Caco-2 (cell line): ENCODE results near the gene CRISPLD2. TPM values are rescaled to one million over a fixed set of nuclear protein-coding genes. Genes with fewer than 3 reads are reported as not detected.

Experiments used
- BruUV-seq: library from RNA; stranded (reverse); fragments of 400-500 nt; replicated peaks from 2 replicates; lab custom pipeline; 2021; lab: Mats Ljungman, UMichigan
- CTCF ChIA-PET: fragments of 300-600 bp; sonication (Branson Sonifier 250); formaldehyde crosslinking; loops from one replicate; lab custom pipeline; 2022; ENCODE audit warnings: antibody characterized with exemption; lab: Charles Lee
- POLR2A ChIA-PET: fragments of 300-600 bp; sonication (Branson Sonifier 250); formaldehyde crosslinking; loops from one replicate; lab custom pipeline; 2022; ENCODE audit warnings: antibody characterized with exemption; lab: Charles Lee
- DNase-seq, 2 experiments: peaks; one replicate each; pipeline versions ENCODE4 v3.0.0 to v3.0.0-alpha.2; 2020 to 2022
- H3K27me3 ChIP-seq: replicated peaks from 2 replicates; pipeline ENCODE4 v1.6.0; 2011; ENCODE audit warnings: low read length; ENCODE audit not compliant: control insufficient read depth, insufficient read depth
- H3K36me3 ChIP-seq: 2 replicates; pipeline ENCODE4 v1.5.1; 2011; ENCODE audit warnings: low read length; ENCODE audit not compliant: control insufficient read depth, insufficient read depth
- H3K4me1 ChIP-seq: fragments of 250-450 bp; sonication (Bioruptor Pico); 2 replicates; pipeline ENCODE4 v1.5.1; 2020; ENCODE audit warnings: mild to moderate bottlenecking
- H3K4me3 ChIP-seq: 2 replicates; pipeline ENCODE4 v1.5.1; 2011; ENCODE audit warnings: low read depth, mild to moderate bottlenecking, control low read depth, low read length
- H3K9me3 ChIP-seq: fragments of 250-450 bp; sonication (Bioruptor Pico); 2 replicates; pipeline ENCODE4 v1.5.1; 2020; ENCODE audit warnings: mild to moderate bottlenecking, moderate library complexity
- H3K27ac Mint-ChIP-seq: one replicate; pipeline ENCODE4 v1.8.0; 2022; ENCODE audit warnings: mixed read lengths; ENCODE audit not compliant: unreplicated experiment
- H3K27me3 Mint-ChIP-seq: one replicate; pipeline ENCODE4 v1.8.0; 2022; ENCODE audit warnings: mixed read lengths; ENCODE audit not compliant: insufficient read depth, unreplicated experiment
- H3K36me3 Mint-ChIP-seq: one replicate; pipeline ENCODE4 v1.8.0; 2022; ENCODE audit warnings: mild to moderate bottlenecking, mixed read lengths; ENCODE audit not compliant: insufficient read depth, unreplicated experiment
- H3K4me1 Mint-ChIP-seq: one replicate; pipeline ENCODE4 v1.8.0; 2022; ENCODE audit warnings: low read depth, mixed read lengths; ENCODE audit not compliant: unreplicated experiment
- H3K4me3 Mint-ChIP-seq: one replicate; pipeline ENCODE4 v1.8.0; 2022; ENCODE audit warnings: mild to moderate bottlenecking, moderate library complexity, mixed read lengths; ENCODE audit not compliant: unreplicated experiment
- H3K9me3 Mint-ChIP-seq: one replicate; pipeline ENCODE4 v1.8.0; 2022; ENCODE audit warnings: mixed read lengths; ENCODE audit not compliant: unreplicated experiment
- CTCF ChIP-seq, 2 experiments: fragments of 200-600 bp in 1 of 2; IDR thresholded peaks; 1 replicate in 1 of 2; 2 replicates in 1 of 2; pipeline versions ENCODE4 v1.5.1 to v1.8.0; 2011 to 2022; ENCODE audit warnings: antibody characterized with exemption in 1 of 2, control low read depth in 1 of 2, inconsistent platforms in 1 of 2, low read depth in 1 of 2, low read length in 1 of 2, mild to moderate bottlenecking in 1 of 2, moderate library complexity in 1 of 2; ENCODE audit not compliant: insufficient read depth in 1 of 2, severe bottlenecking in 1 of 2, unreplicated experiment in 1 of 2
- intact Hi-C: fragments of 100-400 bp; cut with micrococcal nuclease; formaldehyde crosslinking; loops from one replicate; pipeline ENCODE4 v1.10.0; 2022; ENCODE audit not compliant: unreplicated experiment
- total RNA-seq: library from RNA; stranded (reverse); gene quantifications from 2 replicates; pipeline ENCODE4 v1.2.3, GENCODE V29; 2022

The CRISPLD2 gene
- total RNA-seq, 1 experiment from 2014 or later = 4.0 TPM

- no peak overlapping the region for H3K27ac Mint-ChIP-seq
- Histone ChIP-seq H3K27me3 (no peaks in the 10 kb centered on the region), H3K4me1 (no peaks in the 10 kb centered on the region), H3K36me3 (no peaks in the 10 kb centered on the region), H3K9me3 (no peaks in the 10 kb centered on the region), H3K4me3 (no peak overlapping the region)
- no TSS peak for BruUV-seq
- no peaks in the 10 kb centered on the region for H3K27me3 Mint-ChIP-seq
- TF ChIP-seq CTCF (IDR thresholded peaks at IDR 0.05; ENCODE audit: insufficient read depth in 1 of 2, low read depth in 1 of 2, low read length in 1 of 2, severe bottlenecking in 1 of 2, unreplicated experiment in 1 of 2) = no peak
- no peaks in the 10 kb centered on the region for H3K9me3 Mint-ChIP-seq
- ChIA-PET CTCF (no interaction called here), POLR2A (no interaction called here)
- no peaks in the 10 kb centered on the region for H3K4me1 Mint-ChIP-seq
- DNase-seq = no peak
- intact Hi-C loops = no loop called here
- no peak overlapping the region for H3K4me3 Mint-ChIP-seq
- H3K36me3 Mint-ChIP-seq = no peaks in the 10 kb centered on the region
Observed at GRCh38 chr16:84788920-84789391, 30.8 kb upstream of the CRISPLD2 start.

- Histone ChIP-seq H3K27me3 (no peaks in the 10 kb centered on the region), H3K36me3 (no peaks in the 10 kb centered on the region), H3K4me1 (no peaks in the 10 kb centered on the region), H3K9me3 (no peaks in the 10 kb centered on the region), H3K4me3 (no peak overlapping the region)
- BruUV-seq = no TSS peak
- H3K4me3 Mint-ChIP-seq = no peak overlapping the region
- intact Hi-C loops = no loop called here
- H3K9me3 Mint-ChIP-seq = no peaks in the 10 kb centered on the region
- H3K27ac Mint-ChIP-seq = no peak overlapping the region
- no peak for DNase-seq
- H3K27me3 Mint-ChIP-seq = no peaks in the 10 kb centered on the region
- ChIA-PET POLR2A (no interaction called here), CTCF (interaction anchor here (0.5 kb wide), 1 partner anchor 32 kb away, joined by 3 read pairs; no protein-coding TSS in a partner anchor)
- no peaks in the 10 kb centered on the region for H3K4me1 Mint-ChIP-seq
- no peak for TF ChIP-seq CTCF (IDR thresholded peaks at IDR 0.05; ENCODE audit: insufficient read depth in 1 of 2, low read depth in 1 of 2, low read length in 1 of 2, severe bottlenecking in 1 of 2, unreplicated experiment in 1 of 2)
- H3K36me3 Mint-ChIP-seq = no peaks in the 10 kb centered on the region
Observed at GRCh38 chr16:84789431-84789830, 30.4 kb upstream of the CRISPLD2 start.

- intact Hi-C loops = no loop called here
- H3K27me3 Mint-ChIP-seq = no peaks in the 10 kb centered on the region
- no peaks in the 10 kb centered on the region for H3K4me1 Mint-ChIP-seq
- Histone ChIP-seq H3K4me3 (no peak overlapping the region), H3K4me1 (no peaks in the 10 kb centered on the region), H3K27me3 (no peaks in the 10 kb centered on the region), H3K9me3 (no peaks in the 10 kb centered on the region), H3K36me3 (no peaks in the 10 kb centered on the region)
- H3K4me3 Mint-ChIP-seq = no peak overlapping the region
- POLR2A ChIA-PET = no interaction called here
- CTCF ChIA-PET = no interaction called here
- H3K9me3 Mint-ChIP-seq = no peaks in the 10 kb centered on the region
- no peak for TF ChIP-seq CTCF (IDR thresholded peaks at IDR 0.05; ENCODE audit: insufficient read depth in 1 of 2, low read depth in 1 of 2, low read length in 1 of 2, severe bottlenecking in 1 of 2, unreplicated experiment in 1 of 2)
- no peak for DNase-seq
- BruUV-seq = no TSS peak
- H3K27ac Mint-ChIP-seq = no peak overlapping the region
- no peaks in the 10 kb centered on the region for H3K36me3 Mint-ChIP-seq
Observed at GRCh38 chr16:84790301-84790700, 29.5 kb upstream of the CRISPLD2 start.
